GM03348 (cell line): ENCODE data around the gene TGFBR3.
"Not testable (repeated sequence)": the region's sequence is repeated elsewhere in the genome, so short reads cannot be mapped to it uniquely, and the experiment has no call there.

Experiments used
- DNase-seq: peaks from one replicate; pipeline ENCODE4 v3.0.0; 2012; ENCODE audit warnings: low spot score

TGFBR3 gene

DNA sequence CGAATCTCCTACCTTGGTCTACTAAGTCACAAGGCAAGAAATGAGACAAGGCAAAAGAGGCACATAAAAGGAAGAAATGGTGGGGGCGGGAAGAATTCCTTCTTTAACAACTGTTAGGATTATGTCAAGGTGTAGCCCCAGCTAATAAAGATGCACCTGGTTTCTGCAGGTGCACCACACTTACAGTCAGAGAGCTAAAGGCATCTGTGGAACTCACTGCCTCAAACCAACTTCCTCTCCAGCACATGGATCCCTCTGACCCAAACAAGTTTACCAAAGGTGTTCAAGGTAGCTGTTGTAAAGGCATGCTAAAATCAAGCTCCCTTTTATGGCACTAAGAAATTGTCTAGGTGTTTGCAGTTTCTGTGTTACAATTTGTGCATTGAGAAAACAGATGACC is 38.1 kb downstream of the TGFBR3 start:
- no peak for DNase-seq

GRCh38 chr1:91846639-91847013 is 39.3 kb downstream of the TGFBR3 start:
- DNase-seq: no peak

GRCh38 chr1:91846007-91846638 is 39.8 kb downstream of the TGFBR3 start:
- DNase-seq: no peak

DNA sequence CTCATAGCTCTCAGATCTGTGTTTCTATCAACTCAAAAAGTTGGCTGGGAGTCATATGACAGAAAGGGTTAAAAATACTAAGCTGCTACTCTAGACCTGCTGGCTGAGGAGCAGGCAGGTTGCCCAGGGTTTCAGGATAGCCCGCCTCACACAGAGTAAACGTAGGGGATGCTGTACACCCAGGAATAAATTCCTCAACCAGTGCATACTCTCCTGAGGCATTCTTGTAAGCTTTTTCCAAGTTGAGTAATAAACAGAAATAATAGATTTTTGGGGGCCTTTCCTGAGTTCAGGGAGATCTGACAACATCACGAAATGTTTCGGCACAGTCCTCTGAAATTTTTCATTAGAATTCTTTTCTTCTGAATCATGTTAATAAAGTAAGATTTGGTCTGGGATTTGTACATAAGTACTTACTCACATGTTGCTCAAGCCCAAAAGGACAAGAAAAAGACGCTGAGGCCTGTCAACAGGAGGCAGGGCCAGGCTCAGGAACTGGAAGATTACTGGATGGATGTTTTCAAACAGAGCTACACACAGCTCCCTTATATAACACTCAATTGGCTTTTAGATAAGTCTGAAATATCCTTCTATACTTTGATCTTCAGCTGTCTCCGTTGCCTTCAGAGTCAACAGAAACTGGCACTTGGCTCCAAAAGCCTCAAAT is 41.0 kb downstream of the TGFBR3 start:
- peak; percentile 88 for DNase-seq

GRCh38 chr1:91843843-91844242 is 42.1 kb downstream of the TGFBR3 start:
- no peak for DNase-seq

DNA sequence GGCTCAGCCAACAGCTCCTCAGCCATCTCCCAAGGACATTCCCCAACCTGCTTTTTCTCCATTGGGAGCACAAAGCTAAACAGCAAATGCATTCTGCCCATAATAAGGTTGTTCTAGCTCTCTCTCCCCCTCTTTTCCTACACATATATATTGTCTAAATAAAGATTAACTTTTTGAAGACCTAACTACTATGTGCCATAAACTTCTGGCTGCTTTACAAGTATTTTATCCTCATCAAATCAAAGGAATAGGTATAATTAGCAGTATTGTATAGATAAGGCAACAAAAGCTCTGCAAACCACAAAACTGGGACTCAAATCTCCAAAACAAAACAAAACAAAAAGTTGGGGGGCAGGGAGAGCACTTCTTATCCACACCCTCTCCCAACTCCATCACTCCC is 43.4 kb downstream of the TGFBR3 start:
- no peak for DNase-seq

GRCh38 chr1:91842056-91842455 is 43.9 kb downstream of the TGFBR3 start:
- no peak for DNase-seq

- DNase-seq: not testable (repeated sequence)
These were observed 45.7 kb downstream of the TGFBR3 start for GRCh38 chr1:91840276-91840675.

- DNase-seq: no peak
These were observed 49.5 kb downstream of the TGFBR3 start for GRCh38 chr1:91836331-91837040.

DNA sequence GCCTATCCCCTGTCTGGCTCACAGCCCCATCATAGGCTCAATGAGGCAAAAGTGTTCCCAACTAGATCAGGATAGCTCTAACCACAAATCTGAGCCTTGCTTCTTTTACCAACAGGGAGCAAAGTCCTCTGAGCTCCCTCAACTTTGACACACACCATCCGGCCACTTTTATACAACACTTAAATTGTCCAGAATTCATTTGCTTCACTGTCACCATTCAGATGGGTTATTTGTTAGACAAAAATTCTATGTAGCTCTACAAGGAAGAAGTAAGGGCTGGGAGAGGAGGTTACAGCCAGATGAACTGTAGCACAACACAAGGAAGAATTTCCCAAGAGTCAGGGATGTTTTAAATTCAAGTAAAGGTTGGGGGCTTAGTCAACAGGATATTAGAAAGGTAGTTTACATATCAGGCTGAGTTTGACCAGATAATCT is 50.8 kb downstream of the TGFBR3 start:
- no peak for DNase-seq

- DNase-seq: not testable (repeated sequence)
These were observed 51.4 kb downstream of the TGFBR3 start for GRCh38 chr1:91834549-91834948.

DNA sequence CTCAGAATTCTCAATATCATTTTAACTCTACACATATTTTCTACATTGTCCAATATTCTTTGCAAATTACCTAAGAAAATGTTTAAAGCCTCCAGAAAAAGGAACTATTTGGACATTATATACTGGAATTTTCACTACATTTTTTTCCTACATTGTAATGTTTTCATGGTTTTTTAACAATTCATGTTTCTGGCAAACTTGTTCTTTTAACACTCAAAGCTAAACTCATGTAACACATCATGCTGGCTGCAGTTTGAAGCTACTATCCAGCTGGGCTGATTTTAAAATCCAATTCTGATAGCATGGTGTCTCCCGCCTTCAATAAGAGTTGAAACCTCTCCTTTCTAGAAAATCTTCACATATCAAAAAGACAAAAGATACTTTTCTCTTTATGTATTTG is 52.0 kb downstream of the TGFBR3 start:
- no peak for DNase-seq

DNA sequence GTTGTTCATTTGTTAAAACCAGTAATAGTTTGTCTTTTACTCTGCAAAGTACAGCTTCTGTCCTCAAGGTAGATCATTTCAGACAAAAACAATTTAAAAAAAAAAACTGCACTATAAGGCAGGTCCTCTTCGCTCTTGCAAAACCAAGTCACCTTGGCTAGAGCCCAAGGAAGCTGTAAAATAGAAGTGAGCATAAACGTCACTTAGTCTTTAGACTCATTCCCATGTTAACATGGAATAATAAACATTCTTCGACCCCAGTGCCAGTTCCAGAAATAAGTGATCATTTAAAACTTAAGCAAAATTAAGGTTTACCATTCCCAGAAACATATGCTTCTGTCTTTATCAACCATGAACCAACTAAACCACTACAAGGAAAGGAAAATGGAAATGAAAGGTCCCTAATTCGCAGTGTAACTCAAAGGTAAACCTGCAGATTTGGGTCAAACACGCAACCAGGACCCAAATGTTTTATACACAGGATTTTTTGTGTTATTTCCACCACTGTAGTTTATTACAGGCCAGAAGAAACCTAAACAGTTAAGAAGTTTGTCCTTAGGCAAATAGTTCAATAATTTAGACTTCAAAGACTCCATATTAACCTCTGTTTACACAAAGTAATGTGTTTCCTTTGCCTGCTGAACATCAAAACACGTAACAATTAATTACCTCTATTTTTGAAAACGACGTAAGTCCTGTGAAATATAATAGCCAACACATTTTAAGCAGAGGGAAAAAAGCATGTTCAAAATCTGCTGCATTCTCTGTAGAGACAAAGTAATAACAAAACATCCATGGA is 54.6 kb downstream of the TGFBR3 start:
- no peak for DNase-seq

GRCh38 chr1:91830242-91831131 is 55.5 kb downstream of the TGFBR3 start:
- peak; percentile 65 for DNase-seq

DNA sequence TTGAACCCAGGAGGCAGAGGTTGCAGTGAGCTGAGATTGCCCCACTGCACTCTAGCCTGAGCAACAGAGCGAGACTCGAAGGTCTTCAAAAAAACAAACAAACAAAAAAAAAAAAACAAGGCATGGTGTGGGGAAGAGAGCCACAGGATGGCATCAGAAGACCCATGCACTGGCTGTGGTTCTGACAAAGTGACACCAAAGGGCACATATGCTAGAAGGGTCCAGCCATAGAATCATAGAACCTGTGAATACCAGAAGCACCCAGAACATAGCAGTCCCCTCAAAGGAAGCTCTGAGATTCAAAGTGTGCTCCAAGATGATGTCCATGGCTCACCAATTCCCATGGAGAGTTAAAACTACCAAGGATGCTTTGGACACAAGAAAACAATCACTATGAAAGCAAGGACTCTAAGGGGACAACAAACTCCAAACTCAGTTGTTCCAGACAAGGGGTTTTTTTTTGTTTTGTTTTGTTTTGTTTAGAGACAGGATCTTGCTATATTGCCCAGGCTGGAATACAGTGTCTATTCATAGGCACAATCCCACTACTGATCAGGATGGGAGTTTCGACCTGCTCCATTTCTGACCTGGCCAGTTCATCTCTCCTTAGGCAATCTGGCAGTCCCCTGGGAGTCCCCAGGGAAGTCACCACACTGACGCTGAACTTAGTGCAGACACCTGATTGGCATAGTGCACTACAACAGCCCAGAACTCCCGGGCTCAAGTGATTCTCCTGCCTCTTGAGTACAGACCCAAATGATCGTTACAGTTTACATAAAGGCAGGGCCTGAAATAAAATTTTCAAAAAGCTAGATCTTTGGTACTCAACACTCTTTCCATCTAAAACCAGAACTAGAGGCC is 56.4 kb downstream of the TGFBR3 start:
- no peak for DNase-seq

GRCh38 chr1:91828583-91829281 is 57.2 kb downstream of the TGFBR3 start:
- no peak for DNase-seq

- DNase-seq: no peak
These were observed 58.3 kb downstream of the TGFBR3 start for GRCh38 chr1:91827459-91828321.

DNA sequence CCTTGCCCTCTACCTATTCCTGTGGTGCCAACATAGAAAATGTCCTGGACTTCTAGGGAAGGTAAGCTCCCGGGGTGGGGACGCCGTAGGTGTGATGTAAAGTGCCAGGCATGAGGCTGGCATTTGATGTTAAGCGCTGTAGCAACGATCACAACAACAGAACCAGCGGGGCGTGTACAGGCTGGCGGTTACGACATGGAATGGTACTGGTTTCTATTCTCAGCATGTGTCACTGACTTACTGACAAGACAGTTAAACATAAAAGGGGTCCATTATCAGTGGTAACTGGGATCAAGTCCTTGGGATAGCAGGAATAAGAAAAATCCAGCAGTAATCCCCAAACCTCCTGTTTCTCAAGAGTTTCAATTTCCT is 58.9 kb downstream of the TGFBR3 start:
- DNase-seq: no peak

DNA sequence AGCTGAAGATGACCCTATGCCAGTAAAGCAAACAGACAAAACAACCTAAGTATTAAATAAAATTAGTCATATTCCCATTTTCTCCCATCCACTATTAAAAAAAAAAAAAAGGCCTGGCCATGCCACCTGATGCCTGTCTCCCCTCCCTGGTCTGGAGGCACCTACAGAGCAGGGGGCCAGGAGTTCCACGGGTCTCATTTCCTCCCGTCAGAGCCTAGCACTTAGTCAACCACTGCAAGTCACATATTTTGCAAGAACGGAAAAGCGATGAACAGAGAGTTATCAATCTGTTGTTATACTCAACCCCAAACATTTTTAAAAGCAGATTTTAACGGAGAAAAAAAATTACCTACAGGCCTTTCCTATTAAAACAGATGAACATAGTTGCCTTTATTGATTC is 59.3 kb downstream of the TGFBR3 start:
- DNase-seq: no peak
